H9 (cell line): ENCODE data around the gene CDH4. TPM values are rescaled to one million over a fixed set of nuclear protein-coding genes. Genes with fewer than 3 reads are reported as not detected.

Experiments used
- DNase-seq: peaks from one replicate; pipeline ENCODE4 v3.0.0-alpha.2; 2017
- H2AFZ ChIP-seq: one replicate; pipeline ENCODE4 v1.6.1; 2013; ENCODE audit warnings: mild to moderate bottlenecking, low read length, control low read depth, moderate library complexity
- H2AK5ac ChIP-seq: 2 replicates; pipeline ENCODE4 v1.6.1; 2013; ENCODE audit warnings: low read length, control low read depth, mixed read lengths; ENCODE audit not compliant: insufficient read length
- H2BK120ac ChIP-seq: one replicate; pipeline ENCODE4 v1.6.1; 2013; ENCODE audit warnings: low read depth, mild to moderate bottlenecking, low read length, control low read depth, inconsistent platforms; ENCODE audit not compliant: poor library complexity, severe bottlenecking
- H2BK12ac ChIP-seq: 2 replicates; pipeline ENCODE4 v1.6.1; 2013; ENCODE audit warnings: low read length, control low read depth, mixed read lengths, low read depth; ENCODE audit not compliant: insufficient read length
- H2BK15ac ChIP-seq: 2 replicates; pipeline ENCODE4 v1.6.1; 2013; ENCODE audit warnings: low read depth, low read length, control low read depth
- H2BK20ac ChIP-seq: one replicate; pipeline ENCODE4 v1.6.1; 2013; ENCODE audit warnings: low read depth, mild to moderate bottlenecking, low read length, control low read depth, inconsistent platforms; ENCODE audit not compliant: poor library complexity, severe bottlenecking
- H2BK5ac ChIP-seq: 2 replicates; pipeline ENCODE4 v1.6.1; 2013; ENCODE audit warnings: low read length, control low read depth, mixed read lengths; ENCODE audit not compliant: insufficient read length
- H3K14ac ChIP-seq: 2 replicates; pipeline ENCODE4 v1.6.1; 2013; ENCODE audit warnings: low read length, control low read depth; ENCODE audit not compliant: insufficient read depth
- H3K18ac ChIP-seq: 2 replicates; pipeline ENCODE4 v1.6.1; 2013; ENCODE audit warnings: low read depth, mild to moderate bottlenecking, mixed read lengths, low read length, control low read depth; ENCODE audit not compliant: insufficient read length
- H3K23ac ChIP-seq: 2 replicates; pipeline ENCODE4 v1.6.1; 2013; ENCODE audit warnings: low read length, control low read depth, mixed read lengths, low read depth; ENCODE audit not compliant: insufficient read length
- H3K23me2 ChIP-seq: 2 replicates; pipeline ENCODE4 v1.6.1; 2013; ENCODE audit warnings: low read depth, mild to moderate bottlenecking, mixed read lengths, low read length, control low read depth; ENCODE audit not compliant: insufficient read length, poor library complexity, severe bottlenecking
- H3K27ac ChIP-seq: 2 replicates; pipeline ENCODE4 v1.5.1; 2013; ENCODE audit warnings: low read length, control low read depth, mixed read lengths, low read depth; ENCODE audit not compliant: insufficient read length
- H3K27me3 ChIP-seq: 2 replicates; pipeline ENCODE4 v1.6.1; 2013; ENCODE audit warnings: low read length, control low read depth, inconsistent platforms; ENCODE audit not compliant: insufficient read depth
- H3K4ac ChIP-seq: 2 replicates; pipeline ENCODE4 v1.6.1; 2013; ENCODE audit warnings: low read depth, mild to moderate bottlenecking, control low read depth, inconsistent platforms, low read length, moderate library complexity
- H3K4me1 ChIP-seq: 2 replicates; pipeline ENCODE4 v1.6.1; 2013; ENCODE audit warnings: low read length, control low read depth, inconsistent platforms; ENCODE audit not compliant: insufficient read depth
- H3K4me2 ChIP-seq: 2 replicates; pipeline ENCODE4 v1.6.1; 2013; ENCODE audit warnings: low read length, control low read depth, mixed read lengths; ENCODE audit not compliant: insufficient read length, insufficient read depth
- H3K56ac ChIP-seq: 2 replicates; pipeline ENCODE4 v1.6.1; 2013; ENCODE audit warnings: low read depth, mild to moderate bottlenecking, mixed read lengths, low read length, control low read depth; ENCODE audit not compliant: insufficient read length
- H3K79me1 ChIP-seq: 2 replicates; pipeline ENCODE4 v1.6.1; 2013; ENCODE audit warnings: low read depth, mild to moderate bottlenecking, moderate library complexity, low read length, control low read depth, inconsistent platforms; ENCODE audit not compliant: insufficient read depth, poor library complexity, severe bottlenecking
- H3K79me2 ChIP-seq: 2 replicates; pipeline ENCODE4 v1.6.1; 2013; ENCODE audit warnings: low read length, control low read depth, inconsistent platforms; ENCODE audit not compliant: insufficient read depth
- H3K9ac ChIP-seq: 2 replicates; pipeline ENCODE4 v1.6.1; 2013; ENCODE audit warnings: low read length, control low read depth, mixed read lengths; ENCODE audit not compliant: insufficient read length; ENCODE audit errors: extremely low read depth
- H3K9me3 ChIP-seq: one replicate; pipeline ENCODE4 v1.6.1; 2013; ENCODE audit warnings: low read depth, low read length, inconsistent platforms; ENCODE audit not compliant: control insufficient read depth
- H3T11ph ChIP-seq: one replicate; pipeline ENCODE4 v1.6.1; 2013; ENCODE audit warnings: mild to moderate bottlenecking, low read length, control low read depth, inconsistent platforms
- H4K20me1 ChIP-seq: one replicate; pipeline ENCODE4 v1.6.1; 2013; ENCODE audit not compliant: control insufficient read depth, insufficient read length, insufficient read depth
- H4K5ac ChIP-seq: 2 replicates; pipeline ENCODE4 v1.6.1; 2013; ENCODE audit warnings: low read depth, mild to moderate bottlenecking, mixed read lengths, low read length, control low read depth; ENCODE audit not compliant: insufficient read length
- H4K8ac ChIP-seq: replicated peaks from 2 replicates; pipeline ENCODE4 v1.6.1; 2013; ENCODE audit warnings: low read length, control low read depth, mixed read lengths, low read depth; ENCODE audit not compliant: insufficient read length
- H4K91ac ChIP-seq: 2 replicates; pipeline ENCODE4 v1.6.1; 2013; ENCODE audit warnings: low read depth, mild to moderate bottlenecking, moderate library complexity, mixed read lengths, low read length, control low read depth; ENCODE audit not compliant: insufficient read length
- H3K27ac Mint-ChIP-seq, 3 experiments: 2 replicates in 2 of 3; 3 replicates in 1 of 3; pipeline ENCODE4 v1.8.0; 2020 to 2021; ENCODE audit warnings: mixed read lengths in 3 of 3, mild to moderate bottlenecking in 1 of 3, moderate library complexity in 1 of 3
- H3K27me3 Mint-ChIP-seq: 2 replicates; pipeline ENCODE4 v1.8.0; 2021; ENCODE audit warnings: low read depth, mild to moderate bottlenecking, moderate library complexity, mixed read lengths
- H3K36me3 Mint-ChIP-seq, 3 experiments: 2 replicates in 2 of 3; 3 replicates in 1 of 3; pipeline ENCODE4 v1.8.0; 2020 to 2021; ENCODE audit warnings: low read depth in 3 of 3, mixed read lengths in 3 of 3; ENCODE audit not compliant: insufficient read depth in 1 of 3
- H3K4me1 Mint-ChIP-seq, 2 experiments: 2 replicates each; pipeline ENCODE4 v1.8.0; 2020; ENCODE audit warnings: mixed read lengths in 2 of 2
- H3K4me3 Mint-ChIP-seq, 2 experiments: 2 replicates in 1 of 2; 3 replicates in 1 of 2; pipeline ENCODE4 v1.8.0; 2020 to 2021; ENCODE audit warnings: mild to moderate bottlenecking in 2 of 2, mixed read lengths in 2 of 2, moderate library complexity in 1 of 2
- H3K9me3 Mint-ChIP-seq, 2 experiments: 2 replicates in 1 of 2; 3 replicates in 1 of 2; pipeline ENCODE4 v1.8.0; 2020; ENCODE audit warnings: mild to moderate bottlenecking in 2 of 2, mixed read lengths in 2 of 2, moderate library complexity in 1 of 2
- CTCF ChIP-seq: fragments of 200-600 bp; sonication (generic); conservative IDR thresholded peaks from 3 replicates; pipeline ENCODE4 v1.8.0; 2021; ENCODE audit warnings: antibody characterized with exemption, mild to moderate bottlenecking
- WGBS: extraction: QIAGEN DNeasy Blood & Tissue Kit; methylation state at CpG from one replicate; pipeline ENCODE4 v1.1.7; 2013; ENCODE audit warnings: missing lambda C conversion rate, low lambda C conversion rate, mixed read lengths; ENCODE audit not compliant: insufficient read length; ENCODE audit errors: extremely low coverage; 5-methylcytosine and 5-hydroxymethylcytosine counted together
- total RNA-seq: library from RNA; stranded (reverse); gene quantifications from 2 replicates; pipeline ENCODE4 v1.2.1, GENCODE V29; 2021

Gene CDH4
- total RNA-seq, 1 experiment from 2014 or later: 3.0 TPM

GRCh38 chr20:61819921-61820825 is 568.1 kb downstream of the CDH4 start:
- no CpG with 5 or more reads among the region's 27 CpGs for WGBS

More at GRCh38 chr20:61819921-61820825, 568.1 kb downstream of the CDH4 start:
- no peak overlapping the region for H4K91ac ChIP-seq
- peak overlapping the region in 1 of 3 experiments; percentile 96; a peak in 3 of 7 replicates for H3K27ac Mint-ChIP-seq
- H3K18ac ChIP-seq: no peak overlapping the region
- H3K9ac ChIP-seq: no peak overlapping the region
- no peak overlapping the region for H3K4ac ChIP-seq
- H3T11ph ChIP-seq: no peak overlapping the region
- H3K23ac ChIP-seq: no peak overlapping the region
- no peak overlapping the region for H2BK5ac ChIP-seq
- H3K27me3 ChIP-seq: no peaks in the 10 kb centered on the region
- H4K8ac ChIP-seq: no peak overlapping the region
- no peaks in the 10 kb centered on the region for H3K79me1 ChIP-seq
- H2BK12ac ChIP-seq: no peak overlapping the region
- H3K23me2 ChIP-seq: no peaks in the 10 kb centered on the region
- H3K4me1 Mint-ChIP-seq: peaks cover 2 to 11% of the 10 kb centered on the region in 2 experiments
- peaks cover 47% of the 10 kb centered on the region for H3K27me3 Mint-ChIP-seq
- H3K4me1 ChIP-seq: no peaks in the 10 kb centered on the region
- H3K27ac ChIP-seq: no peak overlapping the region
- H2AFZ ChIP-seq: no peak overlapping the region
- DNase-seq: no peak
- H2BK20ac ChIP-seq: no peak overlapping the region
- H4K5ac ChIP-seq: no peak overlapping the region
- no peaks in the 10 kb centered on the region for H3K9me3 ChIP-seq
- peak overlapping the region; percentile 55; the same call in 1 of the 2 replicates for H3K14ac ChIP-seq
- H3K36me3 Mint-ChIP-seq: peaks cover 0 to 3% (median 0%) of the 10 kb centered on the region in 3 experiments; a peak in 2 of 7 replicates
- no peak overlapping the region for H3K56ac ChIP-seq
- no peaks in the 10 kb centered on the region for H3K79me2 ChIP-seq
- no peaks in the 10 kb centered on the region for H4K20me1 ChIP-seq
- peaks cover 4 to 8% of the 10 kb centered on the region in 2 experiments; a peak in 3 of 5 replicates for H3K9me3 Mint-ChIP-seq
- H3K4me2 ChIP-seq: no peak overlapping the region
- TF ChIP-seq CTCF: no peak
- H2BK15ac ChIP-seq: no peak overlapping the region
- no peak overlapping the region for H2AK5ac ChIP-seq
- no peak overlapping the region for H2BK120ac ChIP-seq
- no peak overlapping the region for H3K4me3 Mint-ChIP-seq
